A673 (cell line): ENCODE results near the gene APOA1.
"Not testable (repeated sequence)": the region's sequence is repeated elsewhere in the genome, so short reads cannot be mapped to it uniquely, and the experiment has no call there.

ENCODE experiments used
- EZH2 ChIP-seq: fragments of 200-600 bp; sonication (generic); IDR thresholded peaks from 2 replicates; pipeline ENCODE4 v1.6.1; 2017; ENCODE audit warnings: borderline replicate concordance, low read depth, mild to moderate bottlenecking, mixed read lengths, antibody characterized with exemption, low read length; ENCODE audit not compliant: poor library complexity, severe bottlenecking
- TF ChIP-seq, protein P1 (sequence below): fragments of 300-800, 200-600 bp; sonication (generic); conservative IDR thresholded peaks from 2 replicates; pipeline ENCODE4 v1.5.1; 2017; ENCODE audit warnings: low read depth, mild to moderate bottlenecking, antibody characterized with exemption, low read length, moderate library complexity, mixed read lengths

DNA sequence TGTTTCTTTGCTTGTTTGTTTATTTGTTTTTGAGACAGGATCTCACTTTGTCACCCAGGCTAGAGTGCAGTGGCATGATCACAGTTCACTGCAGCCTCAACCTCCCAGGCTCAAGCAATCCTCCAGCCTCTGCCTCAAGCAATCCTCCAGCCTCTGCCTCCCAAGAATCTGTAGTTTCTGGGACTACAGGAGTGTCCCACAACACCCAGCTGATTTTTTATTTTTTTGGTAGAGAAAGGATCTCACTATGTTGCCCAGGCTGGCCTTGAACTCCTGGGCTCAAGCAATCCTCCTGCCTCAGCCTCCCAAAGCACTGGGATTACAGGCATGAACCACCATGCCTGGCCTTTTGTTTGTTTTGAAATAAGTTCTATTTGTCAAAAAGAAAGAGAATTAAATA, 35.8 kb downstream of the APOA1 start:
- TF ChIP-seq, protein P1, sequence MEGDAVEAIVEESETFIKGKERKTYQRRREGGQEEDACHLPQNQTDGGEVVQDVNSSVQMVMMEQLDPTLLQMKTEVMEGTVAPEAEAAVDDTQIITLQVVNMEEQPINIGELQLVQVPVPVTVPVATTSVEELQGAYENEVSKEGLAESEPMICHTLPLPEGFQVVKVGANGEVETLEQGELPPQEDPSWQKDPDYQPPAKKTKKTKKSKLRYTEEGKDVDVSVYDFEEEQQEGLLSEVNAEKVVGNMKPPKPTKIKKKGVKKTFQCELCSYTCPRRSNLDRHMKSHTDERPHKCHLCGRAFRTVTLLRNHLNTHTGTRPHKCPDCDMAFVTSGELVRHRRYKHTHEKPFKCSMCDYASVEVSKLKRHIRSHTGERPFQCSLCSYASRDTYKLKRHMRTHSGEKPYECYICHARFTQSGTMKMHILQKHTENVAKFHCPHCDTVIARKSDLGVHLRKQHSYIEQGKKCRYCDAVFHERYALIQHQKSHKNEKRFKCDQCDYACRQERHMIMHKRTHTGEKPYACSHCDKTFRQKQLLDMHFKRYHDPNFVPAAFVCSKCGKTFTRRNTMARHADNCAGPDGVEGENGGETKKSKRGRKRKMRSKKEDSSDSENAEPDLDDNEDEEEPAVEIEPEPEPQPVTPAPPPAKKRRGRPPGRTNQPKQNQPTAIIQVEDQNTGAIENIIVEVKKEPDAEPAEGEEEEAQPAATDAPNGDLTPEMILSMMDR, result not testable (repeated sequence)
- TF ChIP-seq EZH2, result not testable (repeated sequence)
